MM.1S (cell line): ENCODE data around the gene AMBRA1.

ENCODE experiments used
- DNase-seq: peaks from one replicate; pipeline ENCODE4 v3.0.0-alpha.2; 2015
- H2AFZ ChIP-seq: fragments of 300-600 bp; sonication (generic); 2 replicates; pipeline ENCODE4 v1.6.0; 2016; ENCODE audit warnings: antibody characterized with exemption, low read length
- H3F3A ChIP-seq: fragments of 300-600 bp; sonication (generic); 2 replicates; pipeline ENCODE4 v1.6.1; 2016; ENCODE audit warnings: mild to moderate bottlenecking, antibody characterized with exemption, low read length, moderate library complexity, mixed read lengths; ENCODE audit not compliant: insufficient read depth
- H3K27ac ChIP-seq: fragments of 300-600 bp; sonication (generic); 2 replicates; pipeline ENCODE4 v1.5.1; 2016; ENCODE audit warnings: mild to moderate bottlenecking, low read length
- H3K27me3 ChIP-seq: fragments of 300-600 bp; sonication (generic); replicated peaks from 2 replicates; pipeline ENCODE4 v1.6.0; 2016; ENCODE audit warnings: low read length; ENCODE audit not compliant: insufficient read depth
- H3K36me3 ChIP-seq: fragments of 300-600 bp; sonication (generic); replicated peaks from 2 replicates; pipeline ENCODE4 v1.6.1; 2016; ENCODE audit warnings: mild to moderate bottlenecking, low read length, mixed read lengths; ENCODE audit not compliant: insufficient read depth
- H3K4me1 ChIP-seq: fragments of 300-600 bp; sonication (generic); 2 replicates; pipeline ENCODE4 v1.6.1; 2016; ENCODE audit warnings: low read length, mixed read lengths
- H3K4me2 ChIP-seq: fragments of 300-600 bp; sonication (generic); 2 replicates; pipeline ENCODE4 v1.6.0; 2016; ENCODE audit warnings: low read depth, low read length
- H3K4me3 ChIP-seq: fragments of 300-600 bp; sonication (generic); 2 replicates; pipeline ENCODE4 v1.5.1; 2016; ENCODE audit warnings: low read length, mixed read lengths
- H3K79me2 ChIP-seq: fragments of 300-600 bp; sonication (generic); 2 replicates; pipeline ENCODE4 v1.6.1; 2016; ENCODE audit warnings: mixed run types, low read length, mixed read lengths
- H3K9ac ChIP-seq: fragments of 300-600 bp; sonication (generic); 2 replicates; pipeline ENCODE4 v1.6.1; 2016; ENCODE audit warnings: low read length, mixed read lengths
- H3K9me2 ChIP-seq: fragments of 300-600 bp; sonication (generic); replicated peaks from 2 replicates; pipeline ENCODE4 v1.6.1; 2016; ENCODE audit warnings: mild to moderate bottlenecking, low read length, mixed read lengths; ENCODE audit not compliant: insufficient read depth
- H3K9me3 ChIP-seq: fragments of 300-600 bp; sonication (generic); replicated peaks from 2 replicates; pipeline ENCODE4 v1.6.1; 2016; ENCODE audit warnings: mild to moderate bottlenecking, low read length, mixed read lengths; ENCODE audit not compliant: insufficient read depth
- H4K20me1 ChIP-seq: fragments of 300-600 bp; sonication (generic); 2 replicates; pipeline ENCODE4 v1.6.1; 2016; ENCODE audit warnings: mild to moderate bottlenecking, low read length, moderate library complexity, mixed read lengths; ENCODE audit not compliant: insufficient read depth
- EZH2 ChIP-seq: fragments of 300-600 bp; sonication (generic); optimal IDR thresholded peaks from 2 replicates; pipeline ENCODE3; 2017; ENCODE audit warnings: low read depth, mild to moderate bottlenecking, antibody characterized with exemption, low read length, mixed read lengths
- EZH2phosphoT487 ChIP-seq: fragments of 300-600 bp; sonication (generic); IDR thresholded peaks from 2 replicates; pipeline ENCODE4 v1.6.1; 2018; ENCODE audit warnings: antibody characterized with exemption, low read length
- TF ChIP-seq, protein P1 (sequence below): fragments of 300-600 bp; sonication (generic); IDR thresholded peaks from 2 replicates; pipeline ENCODE4 v1.5.1; 2016; ENCODE audit warnings: antibody characterized with exemption, low read length, mixed read lengths

AMBRA1 gene

DNA sequence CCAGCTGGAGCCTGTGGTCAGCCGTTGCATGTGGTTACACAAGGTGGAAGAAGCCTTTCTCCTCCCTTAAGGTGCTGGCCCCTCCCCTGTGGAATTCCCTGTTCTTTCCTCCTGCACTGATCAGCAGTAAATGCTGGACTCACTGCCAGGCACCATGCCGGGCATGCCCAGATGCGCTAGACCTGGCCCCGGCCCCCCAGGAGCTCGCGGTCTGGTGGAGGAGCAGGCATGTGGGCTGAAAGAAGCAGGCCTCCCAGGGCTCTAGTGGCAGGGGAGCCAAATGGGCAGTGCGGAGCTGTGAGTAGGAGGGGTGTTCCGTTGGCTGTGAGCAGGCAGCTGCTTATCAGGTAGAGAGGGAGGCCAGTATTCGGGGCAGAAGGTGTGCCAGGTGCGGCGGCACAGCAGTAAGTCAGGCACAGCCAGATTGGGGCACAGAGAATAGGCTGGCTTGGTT is 236.3 kb downstream of the AMBRA1 start:
- no peak for DNase-seq
- H3K4me1 ChIP-seq: no peaks in the 10 kb centered on the region
- H3K27me3 ChIP-seq: no peaks in the 10 kb centered on the region
- no peaks in the 10 kb centered on the region for H3K9me2 ChIP-seq
- no peak overlapping the region for H2AFZ ChIP-seq
- no peaks in the 10 kb centered on the region for H3K36me3 ChIP-seq
- no peak overlapping the region for H3K4me3 ChIP-seq
- no peaks in the 10 kb centered on the region for H4K20me1 ChIP-seq
- peaks cover 48% of the 10 kb centered on the region for H3K79me2 ChIP-seq
- no peak overlapping the region for H3K4me2 ChIP-seq
- no peaks in the 10 kb centered on the region for H3K9me3 ChIP-seq
- H3K9ac ChIP-seq: no peak overlapping the region
- TF ChIP-seq EZH2 (no peak), EZH2phosphoT487 (no peak)
- TF ChIP-seq, protein P1, sequence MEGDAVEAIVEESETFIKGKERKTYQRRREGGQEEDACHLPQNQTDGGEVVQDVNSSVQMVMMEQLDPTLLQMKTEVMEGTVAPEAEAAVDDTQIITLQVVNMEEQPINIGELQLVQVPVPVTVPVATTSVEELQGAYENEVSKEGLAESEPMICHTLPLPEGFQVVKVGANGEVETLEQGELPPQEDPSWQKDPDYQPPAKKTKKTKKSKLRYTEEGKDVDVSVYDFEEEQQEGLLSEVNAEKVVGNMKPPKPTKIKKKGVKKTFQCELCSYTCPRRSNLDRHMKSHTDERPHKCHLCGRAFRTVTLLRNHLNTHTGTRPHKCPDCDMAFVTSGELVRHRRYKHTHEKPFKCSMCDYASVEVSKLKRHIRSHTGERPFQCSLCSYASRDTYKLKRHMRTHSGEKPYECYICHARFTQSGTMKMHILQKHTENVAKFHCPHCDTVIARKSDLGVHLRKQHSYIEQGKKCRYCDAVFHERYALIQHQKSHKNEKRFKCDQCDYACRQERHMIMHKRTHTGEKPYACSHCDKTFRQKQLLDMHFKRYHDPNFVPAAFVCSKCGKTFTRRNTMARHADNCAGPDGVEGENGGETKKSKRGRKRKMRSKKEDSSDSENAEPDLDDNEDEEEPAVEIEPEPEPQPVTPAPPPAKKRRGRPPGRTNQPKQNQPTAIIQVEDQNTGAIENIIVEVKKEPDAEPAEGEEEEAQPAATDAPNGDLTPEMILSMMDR: no peak
- H3K27ac ChIP-seq: no peak overlapping the region
- H3F3A ChIP-seq: no peaks in the 10 kb centered on the region

DNA sequence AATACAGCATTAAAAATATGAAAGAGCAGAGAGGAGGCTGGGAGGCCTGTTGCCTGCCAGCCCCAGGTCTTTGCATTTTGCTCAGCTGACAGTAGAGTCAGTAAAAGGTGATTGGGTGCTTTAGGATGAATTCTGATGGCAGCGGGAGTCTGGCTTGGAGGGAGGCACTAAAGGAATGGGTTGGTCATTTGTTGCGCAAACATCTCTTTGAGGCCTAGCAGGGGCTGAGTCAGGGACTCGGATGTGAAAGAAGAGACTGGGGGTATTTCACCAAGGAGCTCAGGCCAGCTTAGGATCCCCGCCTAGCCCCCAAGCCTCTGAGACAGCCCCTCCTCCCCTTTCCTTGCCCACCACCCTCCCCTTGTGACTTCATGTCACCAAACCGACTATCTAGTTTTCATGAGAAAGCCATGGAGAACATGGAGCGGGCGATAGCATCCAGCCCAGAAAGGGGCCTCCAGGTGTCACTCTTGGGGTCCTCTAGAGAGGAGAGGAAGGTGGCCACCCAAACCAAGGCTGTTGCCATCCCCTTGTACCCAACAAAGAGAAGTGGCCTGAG is 236.8 kb downstream of the AMBRA1 start:
- no peaks in the 10 kb centered on the region for H4K20me1 ChIP-seq
- no peaks in the 10 kb centered on the region for H3K4me1 ChIP-seq
- no peak overlapping the region for H3K9ac ChIP-seq
- no peaks in the 10 kb centered on the region for H3K36me3 ChIP-seq
- H3K27ac ChIP-seq: no peak overlapping the region
- DNase-seq: no peak
- no peaks in the 10 kb centered on the region for H3K9me2 ChIP-seq
- H2AFZ ChIP-seq: no peak overlapping the region
- no peaks in the 10 kb centered on the region for H3K27me3 ChIP-seq
- no peak overlapping the region for H3K4me2 ChIP-seq
- no peaks in the 10 kb centered on the region for H3F3A ChIP-seq
- no peak overlapping the region for H3K4me3 ChIP-seq
- peaks cover 48% of the 10 kb centered on the region for H3K79me2 ChIP-seq
- H3K9me3 ChIP-seq: no peaks in the 10 kb centered on the region
- no peak for TF ChIP-seq EZH2phosphoT487
- TF ChIP-seq, protein P1: no peak
- TF ChIP-seq EZH2: no peak

DNA sequence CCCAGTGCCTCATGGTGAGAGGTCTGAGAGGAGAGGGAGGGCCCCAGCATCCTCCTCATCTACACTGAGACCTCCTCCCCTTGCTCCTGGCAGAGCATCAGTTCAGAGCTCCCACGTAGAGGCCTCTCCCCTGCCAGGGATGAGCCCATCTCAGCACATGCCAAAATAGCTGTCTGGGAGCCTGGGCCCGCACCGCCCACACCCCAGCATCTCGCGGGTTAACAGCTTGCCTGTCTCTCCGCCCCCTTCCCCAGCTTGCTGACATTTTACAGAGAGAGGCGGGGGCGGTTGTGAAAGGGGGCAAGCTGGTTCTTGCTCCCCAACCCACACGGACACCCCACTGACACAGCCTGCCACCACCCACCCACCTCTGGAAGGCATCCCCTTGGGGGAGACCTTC is 240.1 kb downstream of the AMBRA1 start:
- Histone ChIP-seq H3K4me3 (no peak overlapping the region), H3K27me3 (no peaks in the 10 kb centered on the region), H3K4me1 (peaks cover 6% of the 10 kb centered on the region; the same call in 1 of the 2 replicates), H3K9me2 (no peaks in the 10 kb centered on the region), H3F3A (no peaks in the 10 kb centered on the region), H3K27ac (no peak overlapping the region), H3K79me2 (peaks cover 65% of the 10 kb centered on the region), H4K20me1 (no peaks in the 10 kb centered on the region), H3K9me3 (no peaks in the 10 kb centered on the region), H2AFZ (no peak overlapping the region), H3K36me3 (no peaks in the 10 kb centered on the region), H3K4me2 (no peak overlapping the region), H3K9ac (no peak overlapping the region)
- DNase-seq: no peak
- TF ChIP-seq EZH2 (no peak), EZH2phosphoT487 (no peak)
- TF ChIP-seq, protein P1: no peak
